Spinal cord (tissue), 10 donors: ENCODE measurements around the gene TBL2. TPM values are rescaled to one million over a fixed set of nuclear protein-coding genes. Genes with fewer than 3 reads are reported as not detected.
"Not testable (repeated sequence)": the region's sequence is repeated elsewhere in the genome, so short reads cannot be mapped to it uniquely, and the experiment has no call there.

Source experiments
- DNase-seq, 6 donors: peaks; one replicate each; pipeline versions ENCODE4 v3.0.0 to v3.0.0-alpha.2; 2013 to 2015; ENCODE audit warnings: low spot score in 6 of 6, low read depth in 4 of 6
- H3K27ac ChIP-seq: one replicate; pipeline ENCODE4 v1.5.1; 2013; ENCODE audit warnings: low read depth, low read length, control low read depth
- H3K27me3 ChIP-seq: one replicate; pipeline ENCODE4 v1.6.1; 2013; ENCODE audit warnings: low read length; ENCODE audit not compliant: control insufficient read depth, insufficient read depth
- H3K36me3 ChIP-seq: one replicate; pipeline ENCODE4 v1.6.1; 2013; ENCODE audit warnings: low read length; ENCODE audit not compliant: control insufficient read depth, insufficient read depth
- H3K4me1 ChIP-seq: one replicate; pipeline ENCODE4 v1.6.1; 2013; ENCODE audit warnings: low read length; ENCODE audit not compliant: control insufficient read depth, insufficient read depth
- H3K4me3 ChIP-seq: one replicate; pipeline ENCODE4 v1.5.1; 2013; ENCODE audit warnings: low read depth, low read length, control low read depth
- H3K9me3 ChIP-seq: one replicate; pipeline ENCODE4 v1.6.1; 2013; ENCODE audit warnings: low read length; ENCODE audit not compliant: control insufficient read depth, insufficient read depth
- WGBS: methylation state at CpG from one replicate; pipeline ENCODE4 v1.1.5; 2013; ENCODE audit warnings: missing lambda C conversion rate; ENCODE audit not compliant: insufficient coverage; 5-methylcytosine and 5-hydroxymethylcytosine counted together
- polyA plus RNA-seq, 2 donors: library from polyadenylated mRNA; unstranded; fragments of 120-200 nt; gene quantifications; one replicate each; pipeline ENCODE4 v1.2.1, GENCODE V29; 2013; ENCODE audit not compliant: insufficient read length in 2 of 2
- total RNA-seq, 2 donors: library from RNA; depleted of rRNA in 1 of 2; stranded (reverse); fragments of 120-200 nt in 1 of 2; fragments of >200 nt in 1 of 2; gene quantifications; one replicate each; pipeline versions ENCODE4 v1.2.3 to v1.2.4, GENCODE V29; 2013 to 2014
- donor health status: healthy.

Gene TBL2
- total and polyA plus RNA-seq, 4 donors = 32.3 to 50.3 (median 41.0) TPM

GRCh38 chr7:73619394-73619793, 41.0 kb upstream of the TBL2 start:
- 95% methylated on average over 4 of the region's 11 CpGs for WGBS
- Histone ChIP-seq H3K4me1 (peaks cover 17% of the 10 kb centered on the region), H3K27me3 (peaks cover 25% of the 10 kb centered on the region)
- not testable (repeated sequence) for H3K36me3 ChIP-seq, H3K27ac ChIP-seq, H3K4me3 ChIP-seq, H3K9me3 ChIP-seq, DNase-seq

GRCh38 chr7:73618538-73618937, 40.2 kb upstream of the TBL2 start:
- peaks cover 20% of the 10 kb centered on the region for H3K27me3 ChIP-seq
- no peak overlapping the region for H3K4me3 ChIP-seq
- no peak for DNase-seq
- peaks cover 8% of the 10 kb centered on the region for H3K4me1 ChIP-seq
- no peaks in the 10 kb centered on the region for H3K9me3 ChIP-seq
- no peak overlapping the region for H3K27ac ChIP-seq
- H3K36me3 ChIP-seq = no peaks in the 10 kb centered on the region
- WGBS = 62% methylated on average over 2 of the region's 4 CpGs

- 94% methylated on average over 8 of the region's 9 CpGs for WGBS
- H3K27me3 ChIP-seq, H3K9me3 ChIP-seq, H3K4me3 ChIP-seq, H3K4me1 ChIP-seq, H3K27ac ChIP-seq, H3K36me3 ChIP-seq, DNase-seq: not testable (repeated sequence)
Observed at GRCh38 chr7:73617520-73617919, 39.1 kb upstream of the TBL2 start.

- Histone ChIP-seq H3K4me3 (no peak overlapping the region), H3K27me3 (peaks cover 3% of the 10 kb centered on the region), H3K27ac (no peak overlapping the region), H3K36me3 (no peaks in the 10 kb centered on the region), H3K9me3 (no peaks in the 10 kb centered on the region), H3K4me1 (no peaks in the 10 kb centered on the region)
- no peak for DNase-seq
- 46% methylated on average over 4 of the region's 4 CpGs for WGBS
Observed at GRCh38 chr7:73615886-73616285, 37.5 kb upstream of the TBL2 start.

GRCh38 chr7:73614937-73615336, 36.6 kb upstream of the TBL2 start:
- H3K27ac ChIP-seq, H3K36me3 ChIP-seq, H3K4me3 ChIP-seq, H3K27me3 ChIP-seq, H3K9me3 ChIP-seq, DNase-seq, H3K4me1 ChIP-seq: not testable (repeated sequence)
- 90% methylated on average over 10 of the region's 10 CpGs for WGBS

- DNase-seq = peak in 1 of 6 donors; percentile 3
- Histone ChIP-seq H3K4me3 (no peak overlapping the region), H3K27me3 (peaks cover 3% of the 10 kb centered on the region), H3K9me3 (no peaks in the 10 kb centered on the region), H3K4me1 (no peaks in the 10 kb centered on the region), H3K36me3 (no peaks in the 10 kb centered on the region), H3K27ac (no peak overlapping the region)
- WGBS = 69% methylated on average over 8 of the region's 14 CpGs
Observed at GRCh38 chr7:73613954-73614735, 35.8 kb upstream of the TBL2 start.

- Histone ChIP-seq H3K27me3 (peaks cover 3% of the 10 kb centered on the region), H3K9me3 (no peaks in the 10 kb centered on the region), H3K4me3 (no peak overlapping the region), H3K27ac (no peak overlapping the region), H3K36me3 (no peaks in the 10 kb centered on the region), H3K4me1 (no peaks in the 10 kb centered on the region)
- 12% methylated on average over 4 of the region's 11 CpGs for WGBS
- DNase-seq = no peak
Observed at GRCh38 chr7:73612598-73613269, 34.4 kb upstream of the TBL2 start.

GRCh38 chr7:73611017-73611555, 32.7 kb upstream of the TBL2 start:
- WGBS = 75% methylated on average over 11 of the region's 11 CpGs
- Histone ChIP-seq H3K4me3 (no peak overlapping the region), H3K4me1 (peaks cover 9% of the 10 kb centered on the region), H3K27ac (no peak overlapping the region), H3K9me3 (no peaks in the 10 kb centered on the region), H3K27me3 (peaks cover 6% of the 10 kb centered on the region), H3K36me3 (no peaks in the 10 kb centered on the region)
- no peak for DNase-seq

- 81% methylated on average over 4 of the region's 4 CpGs for WGBS
- no peak overlapping the region for H3K4me3 ChIP-seq
- H3K27ac ChIP-seq = no peak overlapping the region
- no peaks in the 10 kb centered on the region for H3K36me3 ChIP-seq
- H3K27me3 ChIP-seq = peaks cover 6% of the 10 kb centered on the region
- H3K4me1 ChIP-seq = peaks cover 9% of the 10 kb centered on the region
- DNase-seq = no peak
- H3K9me3 ChIP-seq = no peaks in the 10 kb centered on the region
Observed at GRCh38 chr7:73610105-73610504, 31.7 kb upstream of the TBL2 start.

GRCh38 chr7:73607692-73607983, 29.3 kb upstream of the TBL2 start:
- H3K4me1 ChIP-seq, H3K27me3 ChIP-seq, H3K9me3 ChIP-seq, H3K27ac ChIP-seq, H3K36me3 ChIP-seq, DNase-seq, H3K4me3 ChIP-seq: not testable (repeated sequence)
- WGBS = 80% methylated on average over 1 of the region's 5 CpGs
